Vagina (tissue), 2 donors: ENCODE results near the gene USF1.

ENCODE experiments used
- POLR2A ChIP-seq, 2 donors: fragments of 450-650 bp; IDR thresholded peaks; one replicate each; pipeline ENCODE4 v1.6.1; 2017; ENCODE audit warnings: antibody characterized with exemption in 2 of 2, mild to moderate bottlenecking in 2 of 2, moderate library complexity in 2 of 2
- TF ChIP-seq, protein P1 (sequence below), 3 experiments: fragments of 450-650 bp in 2 of 3; fragments of 200-600 bp in 1 of 3; sonication (generic) in 1 of 3; IDR thresholded peaks; one replicate each; pipeline ENCODE4 v1.5.1; 2017 to 2019; ENCODE audit warnings: antibody characterized with exemption in 3 of 3, mild to moderate bottlenecking in 2 of 3, moderate library complexity in 2 of 3

DNA sequence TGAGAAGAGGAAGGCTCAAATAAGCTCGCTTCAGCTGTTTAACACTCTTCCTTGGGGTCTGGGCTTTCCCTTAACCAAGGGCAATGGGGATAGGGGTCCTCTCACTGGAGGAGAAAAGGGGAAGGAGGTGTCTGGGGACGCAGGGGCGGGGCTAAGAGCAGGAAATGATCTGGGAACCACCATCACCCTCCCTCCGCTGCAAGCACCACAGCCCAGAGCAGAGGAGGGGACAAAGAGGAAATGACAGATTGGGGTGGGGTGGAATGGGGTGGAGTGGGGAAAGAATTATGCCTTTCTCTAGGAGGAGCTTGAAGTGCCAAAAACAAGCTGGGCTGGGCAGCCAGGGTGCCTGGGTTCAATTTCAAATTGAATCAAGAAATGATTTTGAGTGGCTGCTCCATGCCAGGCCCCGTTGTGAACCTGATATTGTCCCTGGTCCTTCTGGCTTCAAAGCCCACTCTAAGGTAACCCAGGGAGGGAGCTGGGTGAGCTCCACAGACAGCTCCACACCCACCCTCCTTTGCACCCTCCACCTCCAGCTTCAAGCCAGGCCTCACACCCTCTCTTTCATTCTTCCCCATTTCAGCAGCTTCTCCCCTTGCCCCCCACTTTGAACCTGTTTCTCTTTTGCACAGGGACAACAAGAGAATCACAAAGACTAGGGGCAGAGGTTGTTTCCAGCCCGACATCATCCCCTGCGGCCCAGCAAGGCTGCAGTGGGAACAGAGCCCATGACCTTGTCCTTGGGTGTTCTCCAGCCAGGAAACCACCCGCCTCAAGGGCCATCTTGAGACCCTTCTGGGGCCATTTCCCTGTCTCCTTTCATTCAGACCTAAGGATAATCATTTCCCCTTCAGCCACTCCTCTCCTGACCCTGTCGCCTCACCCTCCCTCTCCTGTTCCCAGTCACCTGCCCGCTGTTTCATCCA, 22.8 kb upstream of the USF1 start:
- no peak for TF ChIP-seq POLR2A (IDR thresholded peaks at IDR 0.05)
- TF ChIP-seq, protein P1, sequence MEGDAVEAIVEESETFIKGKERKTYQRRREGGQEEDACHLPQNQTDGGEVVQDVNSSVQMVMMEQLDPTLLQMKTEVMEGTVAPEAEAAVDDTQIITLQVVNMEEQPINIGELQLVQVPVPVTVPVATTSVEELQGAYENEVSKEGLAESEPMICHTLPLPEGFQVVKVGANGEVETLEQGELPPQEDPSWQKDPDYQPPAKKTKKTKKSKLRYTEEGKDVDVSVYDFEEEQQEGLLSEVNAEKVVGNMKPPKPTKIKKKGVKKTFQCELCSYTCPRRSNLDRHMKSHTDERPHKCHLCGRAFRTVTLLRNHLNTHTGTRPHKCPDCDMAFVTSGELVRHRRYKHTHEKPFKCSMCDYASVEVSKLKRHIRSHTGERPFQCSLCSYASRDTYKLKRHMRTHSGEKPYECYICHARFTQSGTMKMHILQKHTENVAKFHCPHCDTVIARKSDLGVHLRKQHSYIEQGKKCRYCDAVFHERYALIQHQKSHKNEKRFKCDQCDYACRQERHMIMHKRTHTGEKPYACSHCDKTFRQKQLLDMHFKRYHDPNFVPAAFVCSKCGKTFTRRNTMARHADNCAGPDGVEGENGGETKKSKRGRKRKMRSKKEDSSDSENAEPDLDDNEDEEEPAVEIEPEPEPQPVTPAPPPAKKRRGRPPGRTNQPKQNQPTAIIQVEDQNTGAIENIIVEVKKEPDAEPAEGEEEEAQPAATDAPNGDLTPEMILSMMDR (IDR thresholded peaks at IDR 0.05) = no peak
